Measurements from ENCODE around the gene ATP6V0A4.

GRCh38 chr7:138713191-138713590 lies 84.8 kb downstream of the ATP6V0A4 start:
- TF ChIP-seq POLR2A (IDR thresholded peaks at IDR 0.05; ENCODE audit: low read depth, low read length) (no peak), SPI1 (IDR thresholded peaks at IDR 0.05; ENCODE audit: low read depth, low read length) (no peak), POLR2AphosphoS5 (IDR thresholded peaks at IDR 0.05; ENCODE audit: low read depth, low read length) (no peak), TAF1 (IDR thresholded peaks at IDR 0.05; ENCODE audit: low read depth, low read length) (no peak), POU2F2 (IDR thresholded peaks at IDR 0.05; ENCODE audit: low read depth, low read length) (no peak)
